Duodenal mucosa (tissue), 2 donors: ENCODE data around the gene DPPA3.
"Not testable (repeated sequence)": the region's sequence is repeated elsewhere in the genome, so short reads cannot be mapped to it uniquely, and the experiment has no call there.

ENCODE experiments used
- H3K27ac ChIP-seq: one replicate; pipeline ENCODE4 v1.7.0; 2013; ENCODE audit warnings: low read depth, low read length
- H3K27me3 ChIP-seq, 2 donors: one replicate each; pipeline ENCODE4 v1.7.0; 2013; ENCODE audit warnings: low read length in 2 of 2, control low read depth in 1 of 2; ENCODE audit not compliant: insufficient read depth in 2 of 2, control insufficient read depth in 1 of 2
- H3K36me3 ChIP-seq, 2 donors: one replicate each; pipeline ENCODE4 v1.7.0; 2013; ENCODE audit warnings: low read length in 2 of 2, control low read depth in 1 of 2; ENCODE audit not compliant: insufficient read depth in 2 of 2, control insufficient read depth in 1 of 2
- H3K4me1 ChIP-seq, 2 donors: one replicate each; pipeline ENCODE4 v1.7.0; 2013; ENCODE audit warnings: low read length in 2 of 2, control low read depth in 1 of 2; ENCODE audit not compliant: insufficient read depth in 2 of 2, control insufficient read depth in 1 of 2
- H3K4me3 ChIP-seq, 2 donors: one replicate each; pipeline ENCODE4 v1.7.0; 2013; ENCODE audit warnings: low read length in 2 of 2, low read depth in 1 of 2
- H3K9ac ChIP-seq, 2 donors: one replicate each; pipeline ENCODE4 v1.7.0; 2013; ENCODE audit warnings: low read length in 2 of 2, low read depth in 1 of 2
- H3K9me3 ChIP-seq, 2 donors: one replicate each; pipeline ENCODE4 v1.7.0; 2013; ENCODE audit warnings: low read length in 2 of 2, control low read depth in 1 of 2; ENCODE audit not compliant: control insufficient read depth in 1 of 2

The DPPA3 gene

DNA sequence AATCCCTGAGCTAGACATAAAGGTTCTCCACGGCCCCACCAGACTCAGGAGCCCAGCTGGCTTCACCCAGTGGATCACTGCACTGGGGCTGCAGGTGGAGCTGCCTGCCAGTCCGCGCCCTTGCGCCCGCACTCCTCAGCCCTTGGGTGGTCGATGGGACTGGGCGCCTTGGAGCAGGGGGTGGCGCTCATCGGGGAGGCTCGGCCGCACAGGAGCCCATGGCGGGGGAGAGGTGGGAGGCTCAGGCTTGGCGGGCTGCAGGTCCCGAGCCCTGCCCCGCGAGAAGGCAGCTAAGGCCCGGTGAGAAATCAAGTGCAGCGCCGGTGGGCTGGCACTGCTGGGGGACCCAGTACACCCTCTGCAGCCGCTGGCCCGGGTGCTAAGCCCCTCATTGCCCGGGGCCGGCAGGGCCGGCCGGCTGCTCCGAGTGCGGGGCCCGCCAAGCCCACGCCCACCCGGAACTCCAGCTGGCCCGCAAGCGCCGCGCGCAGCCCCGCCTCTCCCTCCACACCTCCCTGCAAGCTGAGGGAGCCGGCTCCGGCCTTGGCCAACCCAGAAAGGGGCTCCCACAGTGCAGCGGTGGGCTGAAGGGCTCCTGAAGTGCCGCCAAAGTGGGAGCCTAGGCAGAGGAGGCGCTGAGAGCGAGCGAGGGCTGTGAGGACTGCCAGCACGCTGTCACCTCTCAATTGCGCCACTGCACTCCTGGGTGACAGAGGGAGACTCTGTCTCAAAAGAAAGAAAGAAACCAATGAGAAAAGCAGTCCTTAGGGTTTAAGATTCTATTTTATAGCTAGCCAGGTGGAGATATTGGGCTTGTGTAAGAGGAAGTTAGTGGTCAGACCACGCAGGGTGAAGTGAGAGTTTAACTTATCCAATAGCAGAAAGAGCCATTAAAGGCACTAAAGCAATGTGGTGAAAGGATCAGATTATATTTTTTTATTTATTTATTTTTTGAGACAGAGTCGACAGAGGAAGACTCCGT is 41.0 kb downstream of the DPPA3 start:
- H3K4me3 ChIP-seq, H3K4me1 ChIP-seq, H3K36me3 ChIP-seq, H3K27me3 ChIP-seq, H3K27ac ChIP-seq, H3K9me3 ChIP-seq, H3K9ac ChIP-seq: not testable (repeated sequence)

DNA sequence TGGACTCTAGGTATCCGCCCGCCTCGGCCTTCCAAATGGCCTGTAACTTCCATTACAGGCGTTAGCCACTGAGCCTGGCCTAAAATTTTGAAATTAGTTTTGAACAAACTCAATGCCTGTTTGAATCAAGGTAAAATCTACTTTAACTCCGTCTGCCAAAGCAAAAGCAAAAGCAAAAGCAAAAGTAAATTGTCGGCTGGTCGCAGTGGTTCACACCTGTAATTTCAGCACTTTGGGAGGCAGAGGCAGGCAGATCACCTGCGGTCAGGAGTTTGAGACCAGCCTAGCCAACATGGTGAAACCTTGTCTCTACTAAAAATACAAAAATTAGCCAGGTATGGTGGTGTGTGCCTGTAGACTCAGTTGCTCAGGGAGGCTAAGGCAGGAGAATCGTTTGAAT is 44.4 kb downstream of the DPPA3 start:
- not testable (repeated sequence) for H3K36me3 ChIP-seq, H3K4me1 ChIP-seq, H3K4me3 ChIP-seq, H3K27ac ChIP-seq, H3K9me3 ChIP-seq, H3K9ac ChIP-seq, H3K27me3 ChIP-seq

DNA sequence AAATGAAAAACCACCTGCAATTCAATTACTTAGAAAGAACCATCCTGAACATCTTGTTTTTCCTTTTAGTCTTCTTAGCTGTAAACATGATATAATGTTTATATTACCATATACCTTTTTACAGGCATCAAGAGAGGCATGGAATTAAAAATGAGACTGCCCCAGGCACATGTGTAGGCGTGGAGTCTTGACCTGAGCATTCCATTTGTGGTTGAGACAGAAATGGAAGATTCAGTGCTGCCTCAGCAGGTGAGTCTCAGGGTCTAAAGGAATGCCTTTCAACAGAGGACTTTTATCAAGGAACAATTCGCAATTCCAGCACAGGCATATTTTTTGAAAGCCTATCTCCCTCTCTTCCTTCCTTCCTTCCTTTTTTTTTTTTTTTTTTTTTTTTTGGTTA is 45.8 kb downstream of the DPPA3 start:
- H3K4me3 ChIP-seq = no peak overlapping the region
- no peaks in the 10 kb centered on the region for H3K27me3 ChIP-seq

DNA sequence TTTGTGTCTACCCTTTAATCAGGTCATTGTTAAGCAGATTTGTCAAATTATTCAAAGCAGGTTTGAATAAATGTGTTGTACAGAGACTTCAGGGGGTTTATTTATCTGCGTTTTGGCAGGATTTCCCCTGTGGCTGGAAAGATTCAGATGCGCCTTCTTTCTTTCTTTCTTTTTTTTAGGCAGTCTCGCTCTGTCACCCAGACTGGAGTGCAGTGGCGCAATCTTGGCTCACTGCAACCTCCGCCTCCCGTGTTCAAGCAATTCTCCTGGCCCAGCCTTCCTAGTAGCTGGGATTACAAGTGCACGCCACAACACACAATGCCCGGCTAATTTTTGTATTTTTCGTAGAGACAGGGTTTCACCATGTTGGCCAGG is 47.5 kb downstream of the DPPA3 start:
- Histone ChIP-seq H3K4me3 (no peak overlapping the region), H3K9ac (no peak overlapping the region)

More for the DNA sequence above, 45.8 kb downstream of the DPPA3 start:
- H3K27ac ChIP-seq = no peak overlapping the region
- no peaks in the 10 kb centered on the region for H3K9me3 ChIP-seq
- H3K9ac ChIP-seq = no peak overlapping the region
- no peaks in the 10 kb centered on the region for H3K4me1 ChIP-seq
- no peaks in the 10 kb centered on the region for H3K36me3 ChIP-seq

More for the DNA sequence above, 47.5 kb downstream of the DPPA3 start:
- Histone ChIP-seq H3K9me3 (no peaks in the 10 kb centered on the region), H3K4me1 (no peaks in the 10 kb centered on the region), H3K27ac (no peak overlapping the region), H3K36me3 (no peaks in the 10 kb centered on the region), H3K27me3 (no peaks in the 10 kb centered on the region)
